K562 (cell line): ENCODE data around the gene OCIAD1. TPM values are rescaled to one million over a fixed set of nuclear protein-coding genes. Genes with fewer than 3 reads are reported as not detected.
"Not testable (repeated sequence)": the region's sequence is repeated elsewhere in the genome, so short reads cannot be mapped to it uniquely, and the experiment has no call there.

Source experiments
- ATAC-seq: fragments of 200-7000 bp; cut with Tn5 transposase; 3 replicates; pipeline ENCODE4 v1.9.1; 2020; ENCODE audit warnings: moderate library complexity
- BruUV-seq: library from RNA; stranded (reverse); fragments of 400-500 nt; replicated peaks from 2 replicates; lab custom pipeline; 2021; lab: Mats Ljungman, UMichigan
- CTCF ChIA-PET: fragments of 300-600 bp; formaldehyde crosslinking; extraction: SDS; loops from one replicate; lab custom pipeline; 2021; ENCODE audit warnings: low intra/inter-chr PET ratio; lab: Yijun Ruan, JAX
- POLR2A ChIA-PET: fragments of 300-600, 350-650 bp; sonication (Branson Sonifier 250); formaldehyde crosslinking; extraction: SDS; loops from one replicate; lab custom pipeline; 2021; ENCODE audit warnings: antibody characterized with exemption, inconsistent platforms; lab: Yijun Ruan, JAX
- DNase-seq, 4 experiments: peaks; one replicate each; pipeline versions ENCODE4 v3.0.0 to v3.0.0-alpha.2; 2011 to 2018; ENCODE audit warnings: low spot score in 3 of 4, mixed read lengths in 3 of 4; ENCODE audit errors: extremely low read depth in 1 of 4
- FAIRE-seq: peaks from 2 replicates; lab custom pipeline; 2011; peaks lifted over from hg19 to GRCh38; lab: Jason Lieb, UNC
- H2AFZ ChIP-seq: 2 replicates; pipeline ENCODE4 v1.6.0; 2011; ENCODE audit warnings: low read depth, low read length, control low read depth, inconsistent platforms
- H3K27ac ChIP-seq: fragments of 200-600 bp; 3 replicates; pipeline ENCODE4 v1.8.0; 2011; ENCODE audit warnings: low read depth, mild to moderate bottlenecking, control low read depth, inconsistent platforms, low read length, moderate library complexity, mixed read lengths; ENCODE audit errors: extremely low read depth
- H3K27me3 ChIP-seq, 2 experiments: fragments of 300-600 bp in 1 of 2; 2 replicates in 1 of 2; 3 replicates in 1 of 2; pipeline versions ENCODE4 v1.6.0 to v1.8.0; 2011; ENCODE audit warnings: inconsistent platforms in 2 of 2, low read length in 2 of 2, mild to moderate bottlenecking in 1 of 2, mixed read lengths in 1 of 2, moderate library complexity in 1 of 2; ENCODE audit not compliant: control insufficient read depth in 2 of 2, insufficient read depth in 2 of 2
- H3K36me3 ChIP-seq: fragments of 300-600 bp; 3 replicates; pipeline ENCODE4 v1.8.0; 2011; ENCODE audit warnings: mild to moderate bottlenecking, low read length, inconsistent platforms; ENCODE audit not compliant: control insufficient read depth, insufficient read depth
- H3K4me1 ChIP-seq, 2 experiments: fragments of 200-600 bp in 1 of 2; replicated peaks in 1 of 2; 2 replicates in 1 of 2; 3 replicates in 1 of 2; pipeline versions ENCODE4 v1.5.1 to v1.8.0; 2011; ENCODE audit warnings: inconsistent platforms in 2 of 2, low read length in 2 of 2, mild to moderate bottlenecking in 1 of 2, mixed read lengths in 1 of 2, moderate library complexity in 1 of 2; ENCODE audit not compliant: control insufficient read depth in 2 of 2, insufficient read depth in 2 of 2
- H3K4me2 ChIP-seq: 2 replicates; pipeline ENCODE4 v1.6.1; 2011; ENCODE audit warnings: low read length, control low read depth, inconsistent platforms, mixed read lengths; ENCODE audit not compliant: insufficient read depth
- H3K4me3 ChIP-seq: fragments of 200-600 bp; sonication (generic), shearing (Covaris generic); 2 replicates; pipeline ENCODE4 v1.5.1; 2016; ENCODE audit warnings: control low read depth, inconsistent platforms
- H3K79me2 ChIP-seq: fragments of 200-600 bp; 3 replicates; pipeline ENCODE4 v1.8.0; 2011; ENCODE audit warnings: low read length, inconsistent platforms; ENCODE audit not compliant: control insufficient read depth, insufficient read depth
- H3K9ac ChIP-seq, 2 experiments: 2 replicates each; pipeline versions ENCODE4 v1.6.0 to v1.6.1; 2011; ENCODE audit warnings: low read depth in 2 of 2, low read length in 2 of 2, control low read depth in 1 of 2, inconsistent platforms in 1 of 2, mild to moderate bottlenecking in 1 of 2, mixed read lengths in 1 of 2; ENCODE audit not compliant: insufficient read depth in 1 of 2
- H3K9me1 ChIP-seq: one replicate; pipeline ENCODE4 v1.6.0; 2011; ENCODE audit warnings: inconsistent platforms, mild to moderate bottlenecking, low read length, moderate library complexity; ENCODE audit not compliant: control insufficient read depth, insufficient read depth
- H3K9me3 ChIP-seq: replicated peaks from 2 replicates; pipeline ENCODE4 v1.5.1; 2011; ENCODE audit warnings: low read depth, low read length, inconsistent platforms; ENCODE audit not compliant: control insufficient read depth, insufficient read depth
- H4K20me1 ChIP-seq: replicated peaks from 2 replicates; pipeline ENCODE4 v1.6.1; 2011; ENCODE audit warnings: low read length, inconsistent platforms, mixed read lengths; ENCODE audit not compliant: control insufficient read depth, insufficient read depth
- CBX3 ChIP-seq, 2 experiments: IDR thresholded peaks; 1 replicate in 1 of 2; 2 replicates in 1 of 2; pipeline ENCODE4 v1.6.1; 2012; ENCODE audit warnings: inconsistent platforms in 2 of 2, low read length in 2 of 2, borderline replicate concordance in 1 of 2, control low read depth in 1 of 2
- FOSL1 ChIP-seq: fragments of 200-800 bp; sonication (Bioruptor generic); conservative IDR thresholded peaks from 2 replicates; pipeline ENCODE4 v1.6.1; 2016; ENCODE audit warnings: missing genetic modification characterization, missing compliant biosample characterization
- HLTF ChIP-seq: fragments of 450-650 bp; IDR thresholded peaks from 2 replicates; pipeline ENCODE4 v1.6.1; 2016
- HMG20B ChIP-seq: fragments of 250-450 bp; sonication (Bioruptor Pico); IDR thresholded peaks from 2 replicates; pipeline ENCODE4 v1.5.0; 2021; ENCODE audit warnings: mild to moderate bottlenecking
- MCM2 ChIP-seq: fragments of 450-650 bp; IDR thresholded peaks from 2 replicates; pipeline ENCODE4 v1.6.1; 2017; ENCODE audit warnings: low read depth, mild to moderate bottlenecking
- MED1 ChIP-seq: sonication (generic); formaldehyde crosslinking; IDR thresholded peaks from 2 replicates; pipeline ENCODE4 v1.8.1; 2023; ENCODE audit warnings: missing genetic modification reagents, borderline replicate concordance
- MEIS2 ChIP-seq: fragments of 450-650 bp; IDR thresholded peaks from 2 replicates; pipeline ENCODE4 v1.6.1; 2014; ENCODE audit warnings: mild to moderate bottlenecking; ENCODE audit not compliant: partially characterized antibody
- POLR3G ChIP-seq: IDR thresholded peaks from 2 replicates; pipeline ENCODE4 v1.6.1; 2011; ENCODE audit not compliant: insufficient read length, insufficient replicate concordance; ENCODE audit errors: extremely low read depth
- THAP7 ChIP-seq: fragments of 250-450 bp; sonication (Bioruptor Pico); IDR thresholded peaks from 2 replicates; pipeline ENCODE4 v1.5.0; 2021
- U2AF2 ChIP-seq: fragments of 200-400 bp; formaldehyde crosslinking; optimal IDR thresholded peaks from 2 replicates; pipeline ENCODE3; 2017; ENCODE audit warnings: low read depth, mild to moderate bottlenecking, low read length
- ZNF121 ChIP-seq: sonication (generic); formaldehyde crosslinking; conservative IDR thresholded peaks from 2 replicates; pipeline ENCODE4 v1.8.0; 2022; ENCODE audit warnings: missing genetic modification reagents
- ZNF146 ChIP-seq: IDR thresholded peaks from one replicate; pipeline ENCODE4 v1.6.1; 2018; ENCODE audit warnings: missing compliant biosample characterization; ENCODE audit not compliant: unreplicated experiment
- ZNF696 ChIP-seq: fragments of 250-450 bp; sonication (Bioruptor Pico); conservative IDR thresholded peaks from 2 replicates; pipeline ENCODE4 v1.4.0; 2020; ENCODE audit warnings: mild to moderate bottlenecking, moderate library complexity
- WGBS: fragments of 100-300 bp; shearing (Covaris generic); methylation state at CpG from one replicate; pipeline ENCODE4 v1.1.6; 2016; ENCODE audit warnings: low coverage, mixed read lengths; ENCODE audit not compliant: insufficient coverage; ENCODE audit errors: missing lambda C conversion rate; 5-methylcytosine and 5-hydroxymethylcytosine counted together
- in situ Hi-C: fragments of 300-500 bp; cut with MboI; formaldehyde crosslinking; loops from 4 replicates; pipeline ENCODE4 v1.15.0; 2018; ENCODE audit warnings: inconsistent platforms, mixed read lengths
- intact Hi-C: fragments of 100-400 bp; cut with micrococcal nuclease; formaldehyde crosslinking; loops from 2 replicates; pipeline ENCODE4 v1.14.2; 2022
- polyA plus RNA-seq, 8 experiments: library from polyadenylated mRNA; depleted of rRNA in 4 of 8; stranded (reverse) in 5 of 8; unstranded in 3 of 8; fragments of >200 nt; fragmentation: Nextera tagmentation in 2 of 8; fragmentation: Illumina TruSeq in 1 of 8; extraction: Ambion mirVana in 2 of 8; extraction: Trizol in 1 of 8; gene quantifications; 2 replicates each; pipeline versions ENCODE4 v1.2.1 to v1.2.3, GENCODE V29; 2011 to 2014; ENCODE audit warnings: inconsistent platforms in 1 of 8, missing spikeins in 1 of 8
- total RNA-seq, 7 experiments: library from RNA; depleted of rRNA in 6 of 7; stranded (reverse); fragments of >200 nt in 6 of 7; fragmentation: Illumina TruSeq in 2 of 7; extraction: Trizol in 2 of 7; gene quantifications; 2 replicates each; pipeline versions ENCODE4 v1.2.1 to v1.2.3, GENCODE V29; 2011 to 2021; ENCODE audit warnings: low replicate concordance in 1 of 7
- TF ChIP-seq, protein P1 (sequence below): fragments of 250-450 bp; sonication (Bioruptor Pico); IDR thresholded peaks from 2 replicates; pipeline ENCODE4 v1.5.1; 2021; ENCODE audit warnings: mild to moderate bottlenecking

OCIAD1 gene
- total and polyA plus RNA-seq, 9 of the 15 experiments (the other 6 are each of a cell fraction or from before 2014, with no cell fraction given): 99.0 to 358 (median 196) TPM

DNA sequence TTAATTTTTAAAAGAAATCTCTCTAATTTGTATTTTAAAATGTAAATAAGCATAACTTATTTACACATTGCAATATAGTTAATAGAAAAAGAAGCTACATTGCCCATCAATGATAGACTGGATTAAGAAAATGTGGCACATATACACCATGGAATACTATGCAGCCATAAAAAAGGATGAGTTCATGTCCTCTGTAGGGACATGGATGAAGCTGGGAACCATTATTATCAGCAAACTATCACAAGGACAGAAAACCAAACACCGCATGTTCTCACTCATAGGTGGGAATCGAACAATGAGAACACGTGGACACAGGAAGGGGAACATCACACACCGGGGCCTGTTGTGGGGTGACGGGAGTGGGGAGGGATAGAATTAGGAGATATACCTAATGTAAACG lies 17.9 kb downstream of the OCIAD1 start:
- H3K4me2 ChIP-seq, in situ Hi-C loops, H2AFZ ChIP-seq, DNase-seq, H3K27ac ChIP-seq, H3K4me1 ChIP-seq, H3K27me3 ChIP-seq, intact Hi-C loops, FAIRE-seq, CTCF ChIA-PET, H3K4me3 ChIP-seq, H3K9me3 ChIP-seq, ATAC-seq, BruUV-seq, H4K20me1 ChIP-seq, H3K9ac ChIP-seq, H3K9me1 ChIP-seq: not testable (repeated sequence)
- peak; percentile 85 for TF ChIP-seq ZNF146 (CRISPR knock-in tag)
- Histone ChIP-seq H3K36me3 (peaks cover 78% of the 10 kb centered on the region), H3K79me2 (peaks cover 24% of the 10 kb centered on the region)
- 96% methylated on average over 6 of the region's 6 CpGs for WGBS
- POLR2A ChIA-PET: interaction anchor here (1.7 to 3.5 kb wide), 2 partner anchors 11 to 14 kb away, joined by 3 to 14 read pairs; no protein-coding TSS in a partner anchor

DNA sequence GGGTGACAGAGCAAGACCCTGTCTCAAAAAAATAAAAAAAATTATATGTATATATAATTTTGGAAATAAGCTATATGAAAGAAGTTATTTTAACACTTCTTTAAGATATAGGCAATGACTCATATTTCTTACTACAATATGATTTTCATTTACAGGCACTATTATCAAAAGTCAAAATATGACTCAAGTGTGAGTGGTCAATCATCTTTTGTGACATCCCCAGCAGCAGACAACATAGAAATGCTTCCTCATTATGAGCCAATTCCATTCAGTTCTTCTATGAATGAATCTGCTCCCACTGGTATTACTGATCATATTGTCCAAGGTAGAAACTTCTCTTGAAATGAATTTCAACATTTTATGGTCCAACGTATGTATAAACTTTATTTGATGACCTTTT lies 20.8 kb downstream of the OCIAD1 start:
- Histone ChIP-seq H4K20me1 (no peaks in the 10 kb centered on the region; the same call in 1 of the 2 replicates), H3K9ac (no peak overlapping the region), H3K4me1 (peaks cover 0 to 17% of the 10 kb centered on the region in 2 experiments; a peak in 4 of 5 replicates), H3K9me1 (no peaks in the 10 kb centered on the region), H3K4me3 (no peak overlapping the region), H3K4me2 (no peak overlapping the region), H3K27me3 (no peaks in the 10 kb centered on the region), H3K36me3 (peaks cover 74% of the 10 kb centered on the region; the same call in 2 of the 3 replicates), H3K27ac (no peak overlapping the region), H3K79me2 (peaks cover 13% of the 10 kb centered on the region; the same call in 2 of the 3 replicates), H2AFZ (no peak overlapping the region), H3K9me3 (no peaks in the 10 kb centered on the region)
- CTCF ChIA-PET: no interaction called here
- POLR2A ChIA-PET: interaction anchor here (1.1 to 3.5 kb wide), 4 partner anchors 8 to 88 kb away, joined by 3 to 18 read pairs (median 8); no protein-coding TSS in a partner anchor
- BruUV-seq: no TSS peak
- DNase-seq: no peak
- intact Hi-C loops: no loop called here
- no peak for FAIRE-seq
- 68% methylated on average over 1 of the region's 1 CpG for WGBS
- no peak for ATAC-seq
- in situ Hi-C loops: no loop called here
- TF ChIP-seq FOSL1 (peak; percentile 78), ZNF696 (CRISPR knock-in tag) (no peak), THAP7 (CRISPR knock-in tag) (no peak), ZNF121 (CRISPR knock-in tag) (no peak), POLR3G (no peak), MED1 (no peak), MCM2 (no peak), U2AF2 (no peak), MEIS2 (peak; percentile 48), HLTF (no peak), HMG20B (CRISPR knock-in tag) (no peak), CBX3 (IDR thresholded peaks at IDR 0.05; ENCODE audit: borderline replicate concordance in 1 of 2, low read length in 2 of 2) (no peak)
- TF ChIP-seq, protein P1, sequence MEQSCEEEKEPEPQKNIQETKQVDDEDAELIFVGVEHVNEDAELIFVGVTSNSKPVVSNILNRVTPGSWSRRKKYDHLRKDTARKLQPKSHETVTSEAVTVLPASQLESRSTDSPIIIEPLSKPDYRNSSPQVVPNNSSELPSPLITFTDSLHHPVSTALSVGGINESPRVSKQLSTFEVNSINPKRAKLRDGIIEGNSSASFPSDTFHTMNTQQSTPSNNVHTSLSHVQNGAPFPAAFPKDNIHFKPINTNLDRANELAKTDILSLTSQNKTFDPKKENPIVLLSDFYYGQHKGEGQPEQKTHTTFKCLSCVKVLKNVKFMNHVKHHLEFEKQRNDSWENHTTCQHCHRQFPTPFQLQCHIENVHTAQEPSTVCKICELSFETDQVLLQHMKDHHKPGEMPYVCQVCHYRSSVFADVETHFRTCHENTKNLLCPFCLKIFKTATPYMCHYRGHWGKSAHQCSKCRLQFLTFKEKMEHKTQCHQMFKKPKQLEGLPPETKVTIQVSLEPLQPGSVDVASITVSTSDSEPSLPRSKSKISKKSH (CRISPR knock-in tag): no peak
